Stimulated activated CD4-positive, alpha-beta T cell treated with anti-CD3 and anti-CD28 coated beads, Interleukin-12 subunit alpha, Interleukin-12 subunit beta, amount 100 ng/mL, for 24 hours (primary cell): ENCODE measurements around the gene WDTC1.
A peak's percentile ranks its signal among the peaks of the same experiment; 100 is the strongest.

ENCODE experiments used
- DNase-seq, 2 experiments: peaks; one replicate each; pipeline ENCODE4 v3.0.0-alpha.2; 2020; ENCODE audit warnings: low read depth in 2 of 2

WDTC1 gene

GRCh38 chr1:27333717-27334279 lies 99.4 kb downstream of the WDTC1 start:
- DNase-seq: no peak

DNA sequence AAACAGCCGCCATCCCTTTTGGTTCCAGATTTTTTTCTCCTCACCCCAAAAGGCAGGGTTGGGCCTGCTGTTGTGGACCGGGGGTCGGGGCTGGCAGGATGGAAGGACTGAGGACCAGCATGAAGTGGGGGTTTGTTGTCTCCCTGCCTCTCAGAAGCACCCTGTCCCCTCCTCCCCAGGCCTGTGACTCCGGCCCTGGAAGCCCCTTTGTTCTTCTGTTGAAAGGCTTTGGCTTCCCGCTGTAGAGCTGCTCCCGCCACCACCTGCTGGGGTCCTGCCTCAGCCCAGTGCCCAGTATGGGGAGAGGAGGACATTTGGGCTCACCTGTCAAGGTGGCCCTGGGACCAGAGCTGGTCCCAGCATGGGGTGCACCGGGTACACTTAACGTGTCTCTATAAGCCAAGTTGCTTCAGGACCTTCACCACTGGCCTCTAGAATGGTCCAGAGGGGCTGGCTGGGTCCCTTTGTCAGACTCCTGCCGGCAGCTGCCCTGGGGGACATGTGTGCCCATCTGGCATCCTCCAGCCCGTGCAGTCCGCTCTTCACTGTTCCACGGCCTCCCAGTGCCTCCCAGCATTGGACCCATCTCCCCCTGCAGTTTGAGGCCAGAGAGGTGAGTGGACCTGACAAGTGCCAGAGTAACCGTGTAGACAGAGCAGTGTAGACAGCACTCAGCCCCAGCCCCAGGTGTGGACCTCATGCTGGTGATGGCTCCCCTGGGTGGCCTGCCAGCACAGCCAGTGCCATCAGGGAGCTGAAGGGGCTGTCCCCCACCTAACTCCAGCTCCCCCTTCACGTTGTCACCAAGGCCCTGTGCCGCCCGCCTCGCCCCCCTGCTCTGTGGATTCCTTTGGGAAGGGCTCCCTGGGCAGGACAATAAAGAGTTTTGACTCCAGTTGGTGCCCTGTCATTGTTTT lies 101.3 kb downstream of the WDTC1 start:
- no peak for DNase-seq

DNA sequence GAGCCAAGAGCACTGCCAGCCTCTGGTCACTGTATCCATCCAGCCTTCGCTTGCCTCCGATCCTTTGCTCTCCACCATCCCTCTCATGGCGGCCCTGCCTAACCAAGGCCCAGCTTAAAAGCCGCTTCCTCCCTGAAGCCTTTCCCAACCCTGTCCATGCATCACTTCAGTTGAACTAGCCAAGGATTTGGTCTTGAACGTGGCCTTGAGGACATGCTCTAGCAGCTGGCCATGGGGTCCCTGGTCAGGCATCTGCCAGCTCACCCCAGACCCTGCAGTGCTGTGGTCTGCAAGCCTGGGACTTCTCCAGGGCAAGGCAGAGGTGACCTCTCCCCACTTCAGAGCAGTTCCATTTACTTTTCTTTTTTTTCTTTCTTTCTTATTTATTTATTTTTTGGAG lies 102.3 kb downstream of the WDTC1 start:
- DNase-seq: no peak

- DNase-seq: no peak
Observed at GRCh38 chr1:27338751-27339150, 104.3 kb downstream of the WDTC1 start.

- DNase-seq: no peak
Observed at GRCh38 chr1:27339213-27339612, 104.8 kb downstream of the WDTC1 start.

DNA sequence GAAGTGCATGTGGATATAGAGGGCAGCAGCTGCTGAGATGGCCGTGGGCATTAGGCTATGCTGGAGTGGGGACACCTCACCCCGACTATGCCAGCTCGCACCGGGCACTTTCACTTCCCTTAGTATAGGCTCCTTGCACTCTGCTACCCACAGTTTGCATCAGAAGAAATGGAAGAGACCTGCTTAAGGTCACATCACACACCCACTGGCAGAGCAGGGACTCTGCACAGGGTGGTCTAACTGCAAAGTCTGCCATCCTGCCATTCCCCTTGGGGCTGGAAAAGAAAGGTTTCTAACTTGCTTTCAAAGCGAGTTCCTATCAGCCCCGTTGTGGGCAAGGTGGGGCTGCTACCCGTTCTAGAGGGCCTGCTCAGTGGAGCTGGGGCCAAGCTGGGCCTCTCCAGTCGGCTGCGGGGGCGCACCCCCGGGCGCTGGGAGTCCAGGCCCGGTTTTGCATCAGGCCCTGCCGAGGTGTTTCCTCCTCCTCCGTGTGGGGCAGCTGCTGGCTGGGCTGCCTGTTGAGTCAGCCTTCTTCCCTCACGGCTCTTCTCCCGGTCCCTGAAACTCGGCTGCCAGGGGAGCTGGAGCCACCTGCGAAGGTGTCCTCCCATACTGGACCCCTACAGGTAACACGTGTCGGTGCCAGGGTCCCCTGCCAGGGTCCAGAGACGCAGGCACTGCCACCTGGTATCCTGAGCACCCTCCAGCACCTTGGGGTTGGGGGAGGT lies 107.3 kb downstream of the WDTC1 start, which contains the start of gene SYTL1:
SYTL1 (plus strand) TSS at position 498 of the 728 bp plus-strand sequence. CDS start 3,313 bp downstream, outside the sequence.
- peak in 1 of 2 experiments; percentile 49 for DNase-seq

DNA sequence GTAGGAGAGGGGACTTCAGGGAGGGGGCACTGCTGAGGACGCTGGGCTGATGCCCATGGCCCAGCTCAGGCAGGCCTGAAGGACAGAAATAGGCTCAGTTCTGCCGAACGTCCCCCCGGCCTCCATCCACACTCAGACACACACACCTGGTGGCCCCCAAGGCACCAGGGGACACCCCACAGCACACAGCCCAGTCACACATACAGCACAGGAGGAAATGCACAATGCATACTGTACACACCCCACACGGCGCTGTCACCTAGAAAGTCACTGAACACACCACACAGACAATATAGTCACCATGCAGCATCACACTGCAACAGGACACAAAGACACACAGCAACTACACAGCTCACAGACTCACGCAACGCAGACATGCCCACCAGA lies 108.0 kb downstream of the WDTC1 start:
- DNase-seq: no peak

DNA sequence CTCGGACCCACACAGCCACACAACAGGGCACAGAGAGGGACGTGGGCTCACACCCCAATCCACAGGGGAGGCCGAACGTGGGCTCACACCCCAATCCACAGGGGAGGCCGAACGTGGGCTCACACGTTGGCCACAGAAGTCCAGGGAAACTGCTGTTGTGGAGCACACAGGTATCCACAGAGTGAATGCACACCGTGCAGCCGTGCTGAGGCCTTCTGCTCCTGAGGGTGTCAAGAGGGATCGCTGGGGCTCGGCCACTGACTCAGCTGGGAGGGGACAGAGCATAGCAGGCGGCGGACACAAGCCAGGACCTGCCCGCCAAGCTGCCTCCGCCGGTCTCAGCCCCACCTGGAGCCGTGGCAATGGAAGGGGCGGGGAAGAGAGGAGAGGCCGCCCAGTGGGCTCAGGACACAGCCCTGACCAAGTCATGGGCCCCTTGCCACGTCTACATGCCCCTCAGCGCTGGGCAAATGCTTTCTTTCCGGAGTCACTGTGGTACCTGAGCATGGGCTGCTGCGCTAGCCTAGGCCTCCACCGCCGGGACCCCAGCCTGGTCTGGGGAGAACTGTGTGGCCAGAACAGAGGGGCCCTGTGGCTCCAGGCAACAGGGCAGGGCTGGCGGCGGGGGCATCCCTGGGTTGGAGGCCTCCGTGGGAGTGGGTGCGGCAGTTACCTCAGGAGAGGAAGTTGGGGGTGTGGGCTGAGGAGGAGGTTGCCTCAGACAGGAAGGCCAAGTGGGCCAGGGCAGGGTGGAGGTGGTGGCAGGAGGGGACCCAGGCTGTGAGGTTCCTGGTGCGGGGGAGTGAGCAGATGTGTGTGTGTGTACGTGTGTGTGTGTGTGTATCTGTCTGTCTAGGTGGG lies 108.6 kb downstream of the WDTC1 start:
- peak in 1 of 2 experiments; percentile 36 for DNase-seq

DNA sequence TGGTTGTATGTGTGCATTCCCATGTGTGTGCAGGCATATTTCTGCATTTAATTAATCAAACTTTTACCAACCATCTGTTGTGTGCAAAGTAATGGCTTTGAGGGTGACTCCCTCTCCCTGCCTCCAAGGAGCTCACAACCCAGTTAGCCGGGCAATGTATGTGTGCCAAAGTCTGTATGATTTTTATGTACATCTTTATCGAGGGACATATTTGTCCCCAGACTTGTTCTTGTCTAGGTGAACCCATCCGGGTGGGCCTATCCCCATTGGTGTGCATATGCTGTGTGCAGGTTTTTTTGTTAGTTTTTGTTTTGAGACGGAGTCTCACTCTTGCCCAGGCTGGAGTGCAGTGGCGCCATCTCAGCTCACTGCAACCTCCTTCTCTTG lies 109.2 kb downstream of the WDTC1 start:
- no peak for DNase-seq

DNA sequence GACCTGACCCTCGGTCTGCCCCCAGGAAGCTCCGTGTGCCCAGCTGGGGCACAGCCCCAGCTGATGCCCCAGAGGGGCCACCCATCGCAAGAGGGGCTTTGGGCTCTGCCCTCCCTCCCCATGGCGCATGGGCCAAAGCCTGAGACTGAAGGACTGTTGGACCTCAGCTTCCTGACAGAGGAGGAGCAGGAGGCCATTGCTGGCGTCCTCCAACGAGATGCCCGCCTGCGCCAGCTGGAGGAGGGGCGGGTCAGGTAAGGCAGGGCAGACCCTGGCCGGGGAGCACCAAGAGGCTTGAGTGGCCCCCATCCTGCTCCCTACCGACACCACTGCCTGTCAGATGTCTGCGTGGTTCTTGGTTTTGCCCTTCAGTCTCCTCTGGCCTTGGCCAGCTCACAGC lies 110.8 kb downstream of the WDTC1 start:
- no peak for DNase-seq

- no peak for DNase-seq
Observed at GRCh38 chr1:27346357-27346756, 111.9 kb downstream of the WDTC1 start.

DNA sequence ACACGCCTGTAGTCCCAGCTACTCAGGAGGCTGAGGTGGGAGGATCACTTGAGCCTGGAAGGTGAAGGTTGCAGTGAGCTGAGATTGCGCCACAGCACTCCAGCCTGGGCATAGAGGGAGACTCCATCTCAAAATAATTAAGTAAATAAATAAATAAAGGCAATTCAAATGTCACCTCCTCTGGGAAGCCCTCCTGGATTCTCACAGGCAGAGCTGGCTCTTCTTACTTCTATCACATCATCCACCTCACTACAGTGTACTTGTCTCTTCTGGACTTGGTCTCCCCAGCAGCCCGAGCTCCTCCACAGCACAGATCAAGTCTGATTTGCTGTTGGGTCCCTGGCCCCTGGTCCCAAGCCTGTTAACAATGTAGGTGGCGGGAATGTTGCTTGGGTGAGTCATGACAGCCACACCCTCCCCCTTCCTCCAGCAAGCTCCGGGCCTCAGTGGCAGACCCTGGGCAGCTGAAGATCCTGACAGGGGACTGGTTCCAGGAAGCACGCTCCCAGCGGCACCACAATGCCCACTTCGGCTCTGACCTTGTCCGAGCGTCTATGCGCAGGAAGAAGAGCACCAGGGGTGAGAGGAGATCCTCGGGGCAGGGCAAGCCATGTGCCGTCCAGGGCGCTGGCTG lies 112.7 kb downstream of the WDTC1 start:
- no peak for DNase-seq

GRCh38 chr1:27348861-27349783 lies 114.7 kb downstream of the WDTC1 start:
- no peak for DNase-seq

- DNase-seq: no peak
Observed at GRCh38 chr1:27349784-27350662, 115.6 kb downstream of the WDTC1 start.

DNA sequence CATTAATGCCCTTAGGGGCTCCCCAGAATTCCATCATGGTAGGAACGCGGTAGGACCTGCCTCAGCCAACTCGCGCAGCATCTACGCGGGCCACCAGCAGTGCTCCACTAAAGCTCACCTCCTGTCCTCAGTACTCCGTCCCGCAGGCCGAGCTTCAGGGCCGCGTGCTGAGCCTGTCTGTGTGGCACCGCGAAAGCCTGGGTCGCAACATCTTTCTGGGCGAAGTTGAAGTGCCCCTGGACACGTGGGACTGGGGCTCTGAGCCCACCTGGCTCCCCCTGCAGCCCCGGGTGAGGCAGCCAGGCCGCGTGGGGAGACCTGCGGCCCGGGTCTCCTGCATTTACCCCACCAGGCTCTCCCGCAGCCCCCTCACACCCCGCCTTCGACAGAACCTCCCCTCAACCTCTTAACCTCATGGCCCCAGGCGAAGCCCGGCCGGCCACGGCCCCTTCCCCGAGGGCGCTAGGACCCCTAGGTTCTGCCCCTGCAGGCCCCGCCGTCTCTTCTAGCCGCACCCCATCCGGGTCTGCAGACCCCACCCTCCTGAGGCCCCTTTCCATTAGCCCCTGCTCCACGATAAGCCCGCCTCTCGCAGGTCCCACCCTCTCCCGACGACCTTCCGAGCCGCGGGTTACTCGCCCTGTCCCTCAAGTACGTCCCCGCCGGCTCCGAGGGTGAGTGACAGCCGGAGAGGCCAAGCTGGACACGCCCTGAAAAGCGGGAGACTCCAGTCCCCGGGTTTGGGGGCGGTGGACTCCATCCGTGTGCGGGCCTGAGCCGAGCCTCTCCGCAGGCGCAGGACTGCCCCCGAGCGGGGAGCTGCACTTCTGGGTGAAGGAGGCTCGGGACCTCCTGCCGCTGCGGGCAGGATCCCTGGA lies 116.5 kb downstream of the WDTC1 start:
- DNase-seq: no peak

DNA sequence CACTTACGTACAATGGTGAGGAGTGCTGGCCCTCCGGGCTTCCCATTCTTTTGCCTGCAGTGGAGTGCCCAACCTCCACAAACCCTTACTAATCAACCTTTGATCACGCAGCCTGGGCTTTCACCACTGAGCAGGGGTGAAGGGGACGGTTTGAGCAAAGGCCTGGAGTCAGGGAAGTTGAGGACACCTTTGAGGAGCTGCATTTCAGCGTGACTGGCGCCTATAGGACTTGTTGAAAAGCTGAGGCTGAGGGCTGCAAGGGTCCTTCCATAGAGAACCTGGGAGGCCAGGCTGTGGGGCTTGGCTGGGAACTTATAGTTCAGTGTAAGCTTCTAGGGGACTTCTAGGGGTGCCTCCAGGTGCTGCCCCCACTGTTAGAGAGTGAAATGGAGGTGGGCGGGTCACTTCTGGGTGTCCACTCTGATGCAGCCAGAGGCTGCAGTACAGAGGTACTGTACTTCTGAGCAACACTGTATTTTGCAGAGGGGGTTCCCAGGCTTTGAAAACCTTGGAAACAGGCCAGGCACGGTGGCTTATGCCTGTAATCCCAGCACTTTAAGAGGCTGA lies 117.2 kb downstream of the WDTC1 start:
- no peak for DNase-seq

DNA sequence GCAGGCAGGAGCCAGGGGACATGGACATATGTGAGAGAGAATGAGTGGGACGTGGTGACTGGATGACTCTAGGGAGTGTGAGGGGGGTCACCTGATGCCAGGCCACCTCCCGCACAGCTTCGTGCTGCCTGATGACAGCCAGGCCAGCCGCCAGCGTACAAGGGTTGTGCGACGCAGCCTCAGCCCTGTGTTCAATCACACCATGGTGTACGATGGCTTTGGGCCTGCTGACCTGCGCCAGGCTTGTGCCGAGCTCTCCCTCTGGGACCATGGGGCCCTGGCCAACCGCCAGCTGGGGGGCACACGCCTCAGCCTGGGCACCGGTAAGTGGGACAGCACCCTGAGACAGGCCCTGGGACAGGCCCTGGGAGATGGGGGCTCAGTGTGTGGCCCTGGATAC lies 118.7 kb downstream of the WDTC1 start:
- DNase-seq: no peak

DNA sequence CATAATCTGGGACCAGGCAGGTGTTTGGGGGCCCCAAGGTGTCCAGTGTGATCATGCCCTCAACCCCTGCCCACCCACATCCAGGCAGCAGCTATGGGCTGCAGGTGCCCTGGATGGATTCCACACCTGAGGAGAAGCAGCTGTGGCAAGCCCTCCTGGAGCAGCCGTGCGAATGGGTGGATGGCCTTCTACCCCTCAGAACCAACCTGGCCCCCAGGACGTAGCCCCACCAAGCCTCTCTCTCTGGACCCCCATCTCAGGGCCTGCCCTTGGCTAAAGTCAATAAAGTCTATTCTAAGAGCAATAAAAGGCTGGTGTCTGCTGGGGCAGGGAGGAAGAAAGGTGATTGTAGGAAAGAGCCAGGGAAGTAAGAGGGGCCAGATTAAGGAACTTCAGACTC lies 119.2 kb downstream of the WDTC1 start:
- DNase-seq: no peak
